T-helper 17 cell (primary cell): ENCODE data around the gene RIMBP2. TPM values are rescaled to one million over a fixed set of nuclear protein-coding genes. Genes with fewer than 3 reads are reported as not detected.

Experiments used
- ATAC-seq: fragments of 150-1000 bp; cut with Tn5 transposase; 2 replicates; pipeline ENCODE4 v1.10.0; 2021; ENCODE audit warnings: mild to moderate bottlenecking, moderate library complexity
- DNase-seq, 3 donors: peaks; one replicate each; pipeline versions ENCODE4 v3.0.0 to v3.0.0-alpha.2; 2020 to 2021
- H3K9me3 ChIP-seq: one replicate; pipeline ENCODE4 v1.7.0; 2013; ENCODE audit warnings: low read length, mild to moderate bottlenecking; ENCODE audit not compliant: control insufficient read depth, poor library complexity, severe bottlenecking
- H3K27ac Mint-ChIP-seq: one replicate; pipeline ENCODE4 v1.8.0; 2022; ENCODE audit warnings: mild to moderate bottlenecking, moderate library complexity, mixed read lengths
- H3K27me3 Mint-ChIP-seq: one replicate; pipeline ENCODE4 v1.8.0; 2022; ENCODE audit warnings: mixed read lengths
- H3K36me3 Mint-ChIP-seq: one replicate; pipeline ENCODE4 v1.8.0; 2022; ENCODE audit warnings: low read depth, mixed read lengths
- H3K4me1 Mint-ChIP-seq: one replicate; pipeline ENCODE4 v1.8.0; 2022; ENCODE audit warnings: mild to moderate bottlenecking, mixed read lengths
- H3K4me3 Mint-ChIP-seq: one replicate; pipeline ENCODE4 v1.8.0; 2022; ENCODE audit warnings: mild to moderate bottlenecking, moderate library complexity, mixed read lengths
- total RNA-seq, 4 donors: library from RNA in 2 of 4; stranded (reverse) in 2 of 4; gene quantifications; one replicate each; pipeline ENCODE4 v1.2.3 and lab custom pipeline; 2022 to 2026

Gene RIMBP2
- total RNA-seq, 2 donors from 2014 or later, result not detected

DNA sequence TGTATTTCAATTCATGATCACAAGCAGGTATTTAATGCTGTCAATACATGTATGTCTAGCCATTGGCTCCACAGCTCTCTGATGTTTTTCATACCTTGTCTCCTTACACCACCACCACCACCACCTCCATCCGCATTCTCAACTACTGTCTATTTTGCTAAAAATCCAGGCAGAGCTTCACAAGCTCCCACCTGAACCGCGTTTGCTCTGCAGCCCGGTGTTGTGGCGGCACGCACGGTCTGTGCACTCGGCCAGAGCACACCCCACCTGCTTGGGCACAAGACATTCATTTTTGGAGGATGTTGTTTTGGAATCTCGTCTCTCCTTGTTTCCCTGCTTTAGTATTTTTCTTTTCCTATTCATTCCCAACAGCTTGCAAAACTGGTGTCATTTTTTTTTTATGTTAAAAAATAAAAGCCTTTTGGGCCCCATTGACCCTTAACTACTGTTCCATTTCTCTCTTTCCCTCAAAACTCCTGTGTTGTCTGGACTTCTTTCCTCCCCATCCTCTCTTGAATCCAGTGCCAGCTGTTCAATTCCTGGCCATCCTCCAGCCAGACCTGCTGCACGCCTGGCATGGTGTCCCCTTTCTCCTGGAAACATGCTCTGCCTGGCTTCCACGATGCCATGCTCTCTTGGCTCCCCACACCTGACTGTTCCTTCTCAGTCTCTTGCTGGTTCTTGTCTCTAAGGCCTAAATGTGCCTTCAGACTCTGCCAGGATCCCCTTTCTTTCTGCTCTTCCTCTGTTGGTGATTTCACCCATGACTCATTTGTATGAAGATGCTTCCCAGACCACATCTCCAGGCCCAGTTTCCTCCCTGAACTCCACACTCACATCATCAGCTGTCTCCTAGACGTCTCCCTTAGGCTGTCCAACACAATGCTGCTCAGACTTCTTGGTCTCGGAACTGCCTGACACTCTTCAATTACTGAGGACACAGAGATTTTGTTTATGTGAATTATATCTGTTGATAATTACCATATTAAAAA lies 340.5 kb downstream of the RIMBP2 start:
- ATAC-seq (no peak), DNase-seq (no peak)
- H3K9me3 ChIP-seq, result no peaks in the 10 kb centered on the region
- H3K4me1 Mint-ChIP-seq, result no peaks in the 10 kb centered on the region
- no peaks in the 10 kb centered on the region for H3K36me3 Mint-ChIP-seq
- no peak overlapping the region for H3K4me3 Mint-ChIP-seq
- H3K27me3 Mint-ChIP-seq, result peaks cover 7% of the 10 kb centered on the region
- no peak overlapping the region for H3K27ac Mint-ChIP-seq

DNA sequence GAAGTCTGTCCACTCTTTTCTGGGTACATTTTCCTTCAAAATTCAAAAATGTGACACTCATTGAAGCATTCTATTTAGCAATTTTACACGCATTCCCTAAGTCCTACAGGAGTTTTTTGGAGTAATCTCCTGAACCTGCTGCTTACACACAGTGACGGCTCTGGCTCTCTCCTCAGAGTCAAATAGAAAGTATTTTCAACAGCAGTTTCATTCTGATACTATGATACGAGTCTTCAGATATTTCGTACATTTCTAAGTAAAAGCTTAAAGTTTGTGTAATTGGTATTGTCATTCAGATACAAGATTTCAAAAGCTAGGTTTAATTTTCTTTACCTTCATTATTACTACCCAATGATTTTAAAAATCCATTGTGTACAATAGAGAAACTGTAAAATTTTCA lies 342.0 kb downstream of the RIMBP2 start:
- no peaks in the 10 kb centered on the region for H3K9me3 ChIP-seq
- H3K36me3 Mint-ChIP-seq, result no peaks in the 10 kb centered on the region
- no peak overlapping the region for H3K4me3 Mint-ChIP-seq
- peaks cover 7% of the 10 kb centered on the region for H3K27me3 Mint-ChIP-seq
- no peak for DNase-seq
- no peak overlapping the region for H3K27ac Mint-ChIP-seq
- no peak for ATAC-seq
- H3K4me1 Mint-ChIP-seq, result no peaks in the 10 kb centered on the region

GRCh38 chr12:130372936-130373335 lies 343.2 kb downstream of the RIMBP2 start:
- Mint-ChIP-seq H3K27me3 (peaks cover 10% of the 10 kb centered on the region), H3K4me1 (no peaks in the 10 kb centered on the region), H3K4me3 (no peak overlapping the region), H3K27ac (no peak overlapping the region), H3K36me3 (no peaks in the 10 kb centered on the region)
- ATAC-seq, result no peak
- H3K9me3 ChIP-seq, result no peaks in the 10 kb centered on the region
- no peak for DNase-seq

DNA sequence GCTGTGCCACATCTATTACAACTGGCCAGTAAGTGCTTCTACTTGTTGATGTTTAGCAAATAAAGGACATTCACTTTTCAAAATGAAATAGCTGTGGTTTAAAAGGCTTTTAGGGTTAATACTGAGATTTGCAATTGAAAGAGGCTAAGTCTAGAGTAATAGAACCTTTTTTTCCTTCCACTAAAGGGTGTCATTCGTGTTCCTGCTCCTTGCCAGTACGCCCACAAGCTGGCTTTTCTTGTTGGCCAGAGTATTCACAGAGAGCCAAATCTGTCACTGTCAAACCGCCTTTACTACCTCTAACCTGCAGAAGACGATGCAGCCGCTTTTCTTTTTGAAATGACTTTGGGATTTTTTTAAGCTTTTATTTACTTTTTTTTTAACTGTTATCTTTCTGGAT lies 344.8 kb downstream of the RIMBP2 start:
- DNase-seq (no peak), ATAC-seq (no peak)
- Mint-ChIP-seq H3K4me1 (no peaks in the 10 kb centered on the region), H3K27me3 (peaks cover 4% of the 10 kb centered on the region), H3K4me3 (no peak overlapping the region), H3K27ac (no peak overlapping the region), H3K36me3 (no peaks in the 10 kb centered on the region)
- no peaks in the 10 kb centered on the region for H3K9me3 ChIP-seq

DNA sequence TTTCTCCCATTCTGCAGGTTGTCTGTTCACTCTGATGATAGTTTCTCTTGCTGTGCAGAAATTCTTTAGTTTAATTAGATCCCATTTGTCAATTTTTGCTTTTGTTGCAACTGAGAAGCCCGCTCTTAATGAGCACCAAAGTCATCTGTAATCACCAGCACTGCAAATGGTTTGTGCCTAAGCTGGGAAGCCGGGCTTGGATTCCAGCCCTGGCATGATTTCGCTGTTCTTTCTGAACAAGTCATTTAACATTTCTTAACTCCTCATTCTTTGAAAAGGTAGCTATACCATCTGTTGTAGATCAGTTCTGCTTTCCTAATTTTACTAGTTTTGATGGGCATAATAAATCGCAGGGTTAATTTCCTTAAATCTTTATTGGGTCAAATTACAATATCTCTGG lies 346.3 kb downstream of the RIMBP2 start:
- DNase-seq, result no peak
- Mint-ChIP-seq H3K27ac (no peak overlapping the region), H3K27me3 (peaks cover 4% of the 10 kb centered on the region), H3K4me3 (no peak overlapping the region), H3K36me3 (no peaks in the 10 kb centered on the region), H3K4me1 (no peaks in the 10 kb centered on the region)
- H3K9me3 ChIP-seq, result no peaks in the 10 kb centered on the region
- no peak for ATAC-seq

- H3K36me3 Mint-ChIP-seq, result no peaks in the 10 kb centered on the region
- no peaks in the 10 kb centered on the region for H3K4me1 Mint-ChIP-seq
- ATAC-seq, result no peak
- no peak overlapping the region for H3K27ac Mint-ChIP-seq
- no peak for DNase-seq
- no peaks in the 10 kb centered on the region for H3K9me3 ChIP-seq
- no peak overlapping the region for H3K4me3 Mint-ChIP-seq
- H3K27me3 Mint-ChIP-seq, result peaks cover 4% of the 10 kb centered on the region
Measured at GRCh38 chr12:130367523-130367922, 348.6 kb downstream of the RIMBP2 start.

- Mint-ChIP-seq H3K36me3 (no peaks in the 10 kb centered on the region), H3K27ac (no peak overlapping the region), H3K27me3 (peaks cover 4% of the 10 kb centered on the region), H3K4me1 (no peaks in the 10 kb centered on the region), H3K4me3 (no peak overlapping the region)
- DNase-seq (no peak), ATAC-seq (no peak)
- H3K9me3 ChIP-seq, result no peaks in the 10 kb centered on the region
Measured at GRCh38 chr12:130367003-130367402, 349.1 kb downstream of the RIMBP2 start.

- no peak for DNase-seq
- no peaks in the 10 kb centered on the region for H3K9me3 ChIP-seq
- no peak for ATAC-seq
- Mint-ChIP-seq H3K27me3 (peaks cover 4% of the 10 kb centered on the region), H3K36me3 (no peaks in the 10 kb centered on the region), H3K27ac (no peak overlapping the region), H3K4me3 (no peak overlapping the region), H3K4me1 (no peaks in the 10 kb centered on the region)
Measured at GRCh38 chr12:130366159-130366558, 349.9 kb downstream of the RIMBP2 start.

GRCh38 chr12:130364578-130364977 lies 351.5 kb downstream of the RIMBP2 start:
- no peaks in the 10 kb centered on the region for H3K36me3 Mint-ChIP-seq

GRCh38 chr12:130362060-130362459 lies 354.0 kb downstream of the RIMBP2 start:
- H3K27ac Mint-ChIP-seq, result no peak overlapping the region
- no peaks in the 10 kb centered on the region for H3K4me1 Mint-ChIP-seq
- DNase-seq (no peak), ATAC-seq (no peak)
- H3K4me3 Mint-ChIP-seq, result no peak overlapping the region
- H3K9me3 ChIP-seq, result no peaks in the 10 kb centered on the region
- no peaks in the 10 kb centered on the region for H3K36me3 Mint-ChIP-seq
- peaks cover 20% of the 10 kb centered on the region for H3K27me3 Mint-ChIP-seq

More at GRCh38 chr12:130364578-130364977, 351.5 kb downstream of the RIMBP2 start:
- H3K4me1 Mint-ChIP-seq, result no peaks in the 10 kb centered on the region
- H3K4me3 Mint-ChIP-seq, result no peak overlapping the region
- no peak for ATAC-seq
- H3K9me3 ChIP-seq, result no peaks in the 10 kb centered on the region
- peaks cover 10% of the 10 kb centered on the region for H3K27me3 Mint-ChIP-seq
- DNase-seq, result no peak
- no peak overlapping the region for H3K27ac Mint-ChIP-seq

GRCh38 chr12:130357729-130358330 lies 358.3 kb downstream of the RIMBP2 start:
- H3K4me1 Mint-ChIP-seq, result no peaks in the 10 kb centered on the region
- ATAC-seq (no peak), DNase-seq (no peak)
- H3K27ac Mint-ChIP-seq, result no peak overlapping the region
- no peak overlapping the region for H3K4me3 Mint-ChIP-seq
- H3K9me3 ChIP-seq, result no peaks in the 10 kb centered on the region
- H3K27me3 Mint-ChIP-seq, result peaks cover 25% of the 10 kb centered on the region
- H3K36me3 Mint-ChIP-seq, result no peaks in the 10 kb centered on the region

DNA sequence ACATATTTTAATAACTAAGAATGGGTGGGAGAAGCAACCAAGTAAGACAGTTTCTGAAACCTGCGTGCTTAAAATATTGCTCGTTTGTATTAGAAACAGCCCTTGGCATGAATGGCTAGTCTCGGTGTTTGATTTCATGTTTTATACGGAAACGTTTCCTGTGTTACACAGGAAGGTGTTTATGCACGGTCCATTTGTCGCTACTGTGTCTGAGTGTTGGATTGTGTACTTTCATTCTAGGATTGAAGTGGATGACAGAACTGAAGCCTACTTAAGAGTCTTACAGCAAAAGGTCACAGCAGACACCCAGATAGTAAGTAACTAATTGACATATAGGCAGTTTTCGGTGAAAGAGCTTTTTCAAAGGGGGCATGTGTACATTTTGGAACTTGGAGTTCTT lies 358.9 kb downstream of the RIMBP2 start:
- Mint-ChIP-seq H3K36me3 (no peaks in the 10 kb centered on the region), H3K27ac (no peak overlapping the region)

GRCh38 chr12:130356222-130356621 lies 359.9 kb downstream of the RIMBP2 start:
- no peak for ATAC-seq
- H3K4me3 Mint-ChIP-seq, result no peak overlapping the region
- H3K27ac Mint-ChIP-seq, result no peak overlapping the region
- no peaks in the 10 kb centered on the region for H3K36me3 Mint-ChIP-seq
- no peaks in the 10 kb centered on the region for H3K4me1 Mint-ChIP-seq
- DNase-seq, result no peak
- H3K9me3 ChIP-seq, result no peaks in the 10 kb centered on the region
- H3K27me3 Mint-ChIP-seq, result peaks cover 32% of the 10 kb centered on the region

More for the DNA sequence above, 358.9 kb downstream of the RIMBP2 start:
- no peak for DNase-seq
- H3K4me1 Mint-ChIP-seq, result no peaks in the 10 kb centered on the region
- no peak overlapping the region for H3K4me3 Mint-ChIP-seq
- ATAC-seq, result no peak
- no peaks in the 10 kb centered on the region for H3K9me3 ChIP-seq
- peaks cover 25% of the 10 kb centered on the region for H3K27me3 Mint-ChIP-seq
